ENCODE results near the gene RNF212.

The RNF212 gene

DNA sequence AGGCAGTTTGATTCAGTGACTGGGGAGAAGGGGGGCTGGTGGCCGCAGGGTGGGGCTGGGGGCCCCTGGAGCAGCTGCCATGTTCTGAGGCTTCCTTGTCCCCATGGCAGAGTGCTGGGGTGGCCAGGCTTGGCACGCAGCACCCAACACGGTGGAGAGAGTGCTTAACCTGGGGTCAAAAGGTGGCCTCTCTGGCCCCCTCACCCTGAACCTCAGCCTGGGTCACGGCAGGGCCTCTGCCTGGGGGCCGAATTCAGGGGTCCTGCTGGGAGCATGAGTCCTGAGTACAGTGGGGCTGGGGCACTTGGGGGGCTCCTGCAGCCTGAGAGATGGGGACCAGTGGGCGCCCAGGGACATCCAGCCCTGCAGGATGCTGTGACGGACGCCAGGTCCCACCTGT lies 82.0 kb downstream of the RNF212 start:
- Histone ChIP-seq H3K9me3 (ENCODE audit: control insufficient read depth, insufficient read depth, low read depth, low read length) (no peaks in the 10 kb centered on the region), H3K27me3 (ENCODE audit: control insufficient read depth, insufficient read depth, low read length) (no peaks in the 10 kb centered on the region; the same call in 1 of the 2 replicates), H3K4me1 (ENCODE audit: control insufficient read depth, insufficient read depth, low read length) (peaks cover 19% of the 10 kb centered on the region; the same call in 1 of the 2 replicates), H3K36me3 (ENCODE audit: control insufficient read depth, insufficient read depth, low read length) (no peaks in the 10 kb centered on the region), H3K27ac (ENCODE audit: low read depth, low read length) (no peak overlapping the region), H3K4me3 (ENCODE audit: low read depth, low read length) (no peak overlapping the region), H3K9ac (ENCODE audit: low read length) (no peak overlapping the region)

DNA sequence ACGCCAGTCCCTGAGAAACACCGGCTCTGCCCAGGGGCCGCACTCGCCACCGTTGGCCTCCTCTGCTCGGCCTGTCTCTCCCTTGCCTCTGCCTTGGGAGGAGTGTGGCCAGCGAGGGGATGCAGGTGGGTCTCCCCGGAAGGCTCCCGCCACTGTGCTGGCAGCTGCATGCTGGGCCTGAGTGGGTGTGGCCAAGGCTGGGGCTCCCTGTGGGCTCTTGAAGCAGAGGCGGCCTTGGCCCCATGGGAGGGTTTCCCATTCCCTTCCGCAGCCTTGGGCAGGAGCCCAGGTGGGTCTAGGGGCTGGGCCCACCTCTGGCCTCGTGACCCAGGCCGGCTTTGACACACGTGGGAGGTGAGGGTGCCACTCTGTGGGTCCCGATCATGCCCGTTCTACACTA lies 82.8 kb downstream of the RNF212 start:
- no peak overlapping the region for H3K4me3 ChIP-seq (ENCODE audit: low read depth, low read length)
- no peaks in the 10 kb centered on the region; the same call in 1 of the 2 replicates for H3K27me3 ChIP-seq (ENCODE audit: control insufficient read depth, insufficient read depth, low read length)
- no peak overlapping the region for H3K9ac ChIP-seq (ENCODE audit: low read length)
- no peak overlapping the region for H3K27ac ChIP-seq (ENCODE audit: low read depth, low read length)
- H3K4me1 ChIP-seq (ENCODE audit: control insufficient read depth, insufficient read depth, low read length) = peaks cover 21% of the 10 kb centered on the region; the same call in 1 of the 2 replicates
- H3K9me3 ChIP-seq (ENCODE audit: control insufficient read depth, insufficient read depth, low read depth, low read length) = no peaks in the 10 kb centered on the region
- H3K36me3 ChIP-seq (ENCODE audit: control insufficient read depth, insufficient read depth, low read length) = peaks cover 6% of the 10 kb centered on the region

DNA sequence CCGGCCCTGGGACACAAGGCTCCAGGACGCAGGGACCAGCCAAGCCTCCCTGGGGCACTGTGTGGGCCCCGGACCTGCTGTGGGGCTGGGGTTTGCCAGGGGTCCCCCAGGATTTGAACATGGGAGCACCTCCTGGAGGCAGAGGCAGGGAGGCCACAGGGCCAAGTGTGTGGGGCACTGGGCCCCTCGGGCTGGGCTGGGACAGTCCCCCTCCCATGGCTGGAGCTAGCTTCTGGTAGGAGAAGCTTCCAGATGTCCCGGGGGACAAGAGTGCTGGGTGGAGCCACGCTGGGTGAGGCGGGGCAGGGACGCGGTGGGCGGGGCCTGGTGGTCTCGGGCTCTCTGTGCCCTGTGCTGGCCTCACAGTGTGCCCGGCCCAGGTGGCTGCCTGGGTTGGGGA lies 83.3 kb downstream of the RNF212 start:
- H3K4me3 ChIP-seq (ENCODE audit: low read depth, low read length) = no peak overlapping the region
- peaks cover 11% of the 10 kb centered on the region for H3K36me3 ChIP-seq (ENCODE audit: control insufficient read depth, insufficient read depth, low read length)
- H3K4me1 ChIP-seq (ENCODE audit: control insufficient read depth, insufficient read depth, low read length) = peaks cover 21% of the 10 kb centered on the region; the same call in 1 of the 2 replicates
- H3K27ac ChIP-seq (ENCODE audit: low read depth, low read length) = no peak overlapping the region
- H3K9me3 ChIP-seq (ENCODE audit: control insufficient read depth, insufficient read depth, low read depth, low read length) = no peaks in the 10 kb centered on the region
- no peak overlapping the region for H3K9ac ChIP-seq (ENCODE audit: low read length)
- no peaks in the 10 kb centered on the region; the same call in 1 of the 2 replicates for H3K27me3 ChIP-seq (ENCODE audit: control insufficient read depth, insufficient read depth, low read length)

DNA sequence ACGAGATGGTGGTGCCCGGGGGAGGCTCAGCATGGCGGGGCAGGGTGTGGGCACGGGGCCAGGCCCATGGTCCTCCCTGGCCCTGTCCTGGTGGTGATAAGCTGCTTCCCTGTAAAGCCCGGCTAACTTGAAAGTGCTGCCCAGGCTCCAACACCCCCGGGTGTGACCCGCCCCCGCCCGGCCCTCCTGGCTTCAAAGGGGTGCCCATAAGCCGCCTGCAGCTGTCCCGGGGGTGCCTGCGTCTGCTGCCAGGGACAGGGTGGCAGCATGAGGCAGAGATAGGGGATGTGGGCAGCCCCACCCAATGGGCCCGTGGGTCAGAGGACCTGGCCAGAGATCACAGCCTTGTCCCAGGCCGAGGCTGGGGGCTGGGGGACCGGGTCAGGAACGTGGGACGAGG lies 83.8 kb downstream of the RNF212 start:
- Histone ChIP-seq H3K4me3 (ENCODE audit: low read depth, low read length) (no peak overlapping the region), H3K4me1 (ENCODE audit: control insufficient read depth, insufficient read depth, low read length) (peaks cover 21% of the 10 kb centered on the region; the same call in 1 of the 2 replicates), H3K27me3 (ENCODE audit: control insufficient read depth, insufficient read depth, low read length) (no peaks in the 10 kb centered on the region; the same call in 1 of the 2 replicates), H3K9ac (ENCODE audit: low read length) (no peak overlapping the region), H3K9me3 (ENCODE audit: control insufficient read depth, insufficient read depth, low read depth, low read length) (no peaks in the 10 kb centered on the region), H3K27ac (ENCODE audit: low read depth, low read length) (no peak overlapping the region), H3K36me3 (ENCODE audit: control insufficient read depth, insufficient read depth, low read length) (peaks cover 16% of the 10 kb centered on the region)

DNA sequence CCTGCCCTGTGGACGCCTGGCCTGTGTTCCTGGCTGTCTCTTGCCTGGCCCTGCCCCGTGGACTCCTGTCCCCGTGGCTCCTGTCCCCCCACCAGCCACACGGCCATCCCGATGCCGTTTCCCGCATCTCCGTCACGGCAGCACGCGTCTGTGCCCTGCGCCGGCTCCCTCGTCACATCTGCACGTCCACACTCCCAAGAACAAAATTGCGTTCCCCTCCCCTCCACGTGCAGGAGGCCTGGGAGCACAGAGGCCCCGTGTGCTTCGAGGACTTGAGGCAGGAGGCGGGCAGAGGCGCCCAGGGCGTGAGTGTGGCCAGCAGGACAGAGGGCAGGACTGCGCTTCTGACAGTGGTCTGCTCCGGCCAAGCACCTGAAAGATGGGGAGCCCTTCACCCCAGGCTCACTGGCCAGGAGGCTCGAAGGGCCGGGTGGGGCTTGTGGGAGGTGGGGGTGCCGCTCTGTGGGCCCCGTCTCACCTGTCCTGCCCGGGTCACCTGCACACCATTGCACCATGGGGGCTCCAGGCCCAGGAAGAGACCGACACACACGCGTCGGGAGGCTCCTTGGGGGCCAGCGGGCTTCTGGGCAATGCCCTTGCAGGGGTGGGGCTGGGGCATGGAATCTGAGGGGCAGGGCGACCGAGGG lies 84.7 kb downstream of the RNF212 start:
- Histone ChIP-seq H3K27me3 (ENCODE audit: control insufficient read depth, insufficient read depth, low read length) (no peaks in the 10 kb centered on the region; the same call in 1 of the 2 replicates), H3K4me1 (ENCODE audit: control insufficient read depth, insufficient read depth, low read length) (peaks cover 21% of the 10 kb centered on the region; the same call in 1 of the 2 replicates), H3K4me3 (ENCODE audit: low read depth, low read length) (no peak overlapping the region), H3K9me3 (ENCODE audit: control insufficient read depth, insufficient read depth, low read depth, low read length) (no peaks in the 10 kb centered on the region), H3K36me3 (ENCODE audit: control insufficient read depth, insufficient read depth, low read length) (peaks cover 18% of the 10 kb centered on the region), H3K27ac (ENCODE audit: low read depth, low read length) (no peak overlapping the region), H3K9ac (ENCODE audit: low read length) (no peak overlapping the region)

DNA sequence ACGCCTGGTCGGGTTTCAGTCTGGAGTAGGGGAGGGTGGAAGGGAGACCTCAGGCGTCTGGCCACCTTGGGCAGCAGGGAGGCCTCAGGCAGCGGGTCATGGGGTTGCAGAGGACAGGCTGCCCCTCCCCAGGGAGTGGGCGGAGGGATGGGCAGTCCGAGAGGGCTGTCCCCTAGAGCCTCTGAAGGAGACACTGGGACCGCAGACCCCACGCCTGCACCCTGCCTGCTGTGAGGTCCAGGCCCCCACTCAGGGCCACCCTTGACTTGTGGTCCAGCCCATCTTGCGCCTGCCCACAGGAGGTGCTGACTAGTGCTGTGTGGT lies 85.5 kb downstream of the RNF212 start:
- Histone ChIP-seq H3K27ac (ENCODE audit: low read depth, low read length) (no peak overlapping the region), H3K4me3 (ENCODE audit: low read depth, low read length) (no peak overlapping the region), H3K9ac (ENCODE audit: low read length) (no peak overlapping the region), H3K27me3 (ENCODE audit: control insufficient read depth, insufficient read depth, low read length) (no peaks in the 10 kb centered on the region), H3K9me3 (ENCODE audit: control insufficient read depth, insufficient read depth, low read depth, low read length) (no peaks in the 10 kb centered on the region), H3K36me3 (ENCODE audit: control insufficient read depth, insufficient read depth, low read length) (peaks cover 18% of the 10 kb centered on the region), H3K4me1 (ENCODE audit: control insufficient read depth, insufficient read depth, low read length) (peaks cover 21% of the 10 kb centered on the region; the same call in 1 of the 2 replicates)

DNA sequence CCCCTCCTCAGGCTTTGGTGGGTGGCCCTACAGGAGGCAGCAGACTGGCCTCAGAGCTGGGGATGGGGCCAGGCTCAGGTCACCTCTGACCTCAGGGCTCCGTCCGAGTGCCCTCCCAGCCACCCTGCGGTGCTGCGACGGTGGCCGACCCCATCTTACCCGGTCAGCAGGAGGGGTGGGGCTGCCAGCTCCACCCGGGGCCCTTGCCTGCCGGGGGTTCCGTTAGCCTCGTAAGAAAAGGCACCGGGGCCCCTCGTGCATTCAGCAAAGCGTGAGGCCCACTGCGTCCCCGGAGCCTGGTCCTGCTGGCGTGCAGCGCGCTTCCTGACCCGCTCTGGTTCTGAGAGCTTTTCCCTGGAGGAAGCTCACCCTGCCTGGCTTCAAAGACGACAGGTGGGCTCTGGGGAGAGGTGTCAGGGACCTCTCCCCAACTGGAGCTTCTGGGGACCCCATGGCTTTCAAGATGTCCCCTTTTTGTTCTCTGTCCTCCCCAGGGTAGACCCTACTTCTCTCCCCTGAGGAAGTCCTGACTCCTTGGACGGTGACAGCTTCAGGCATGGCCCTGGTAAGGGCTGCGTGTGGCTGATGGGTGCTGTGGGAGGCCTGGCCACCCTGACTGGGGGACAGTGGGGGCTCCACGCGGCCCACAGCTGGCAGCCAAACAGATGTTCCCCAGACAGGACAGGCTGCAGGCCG lies 86.0 kb downstream of the RNF212 start:
- H3K4me3 ChIP-seq (ENCODE audit: low read depth, low read length) = no peak overlapping the region
- H3K9me3 ChIP-seq (ENCODE audit: control insufficient read depth, insufficient read depth, low read depth, low read length) = no peaks in the 10 kb centered on the region
- no peaks in the 10 kb centered on the region; the same call in 1 of the 2 replicates for H3K27me3 ChIP-seq (ENCODE audit: control insufficient read depth, insufficient read depth, low read length)
- H3K36me3 ChIP-seq (ENCODE audit: control insufficient read depth, insufficient read depth, low read length) = peaks cover 18% of the 10 kb centered on the region
- no peak overlapping the region for H3K9ac ChIP-seq (ENCODE audit: low read length)
- peaks cover 21% of the 10 kb centered on the region; the same call in 1 of the 2 replicates for H3K4me1 ChIP-seq (ENCODE audit: control insufficient read depth, insufficient read depth, low read length)
- H3K27ac ChIP-seq (ENCODE audit: low read depth, low read length) = no peak overlapping the region

DNA sequence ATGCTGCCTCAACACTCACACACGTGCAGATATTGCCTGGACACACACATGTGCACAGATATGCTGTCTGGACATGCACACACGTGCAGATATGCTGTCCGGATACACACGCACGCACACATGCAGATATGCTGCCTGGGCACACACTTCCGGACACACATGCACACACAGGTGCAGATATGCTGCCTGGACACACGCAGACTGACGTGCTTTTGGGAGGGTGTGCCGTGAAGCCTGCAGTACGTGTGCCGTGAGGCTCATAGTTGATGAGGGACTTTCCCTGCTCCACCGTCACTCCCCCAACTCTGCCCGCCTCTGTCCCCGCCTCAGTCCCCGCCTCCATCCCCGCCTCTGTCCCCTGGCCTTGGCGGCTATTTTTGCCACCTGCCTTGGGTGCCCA lies 87.2 kb downstream of the RNF212 start:
- H3K4me3 ChIP-seq (ENCODE audit: low read depth, low read length) = no peak overlapping the region
- peaks cover 21% of the 10 kb centered on the region; the same call in 1 of the 2 replicates for H3K4me1 ChIP-seq (ENCODE audit: control insufficient read depth, insufficient read depth, low read length)

DNA sequence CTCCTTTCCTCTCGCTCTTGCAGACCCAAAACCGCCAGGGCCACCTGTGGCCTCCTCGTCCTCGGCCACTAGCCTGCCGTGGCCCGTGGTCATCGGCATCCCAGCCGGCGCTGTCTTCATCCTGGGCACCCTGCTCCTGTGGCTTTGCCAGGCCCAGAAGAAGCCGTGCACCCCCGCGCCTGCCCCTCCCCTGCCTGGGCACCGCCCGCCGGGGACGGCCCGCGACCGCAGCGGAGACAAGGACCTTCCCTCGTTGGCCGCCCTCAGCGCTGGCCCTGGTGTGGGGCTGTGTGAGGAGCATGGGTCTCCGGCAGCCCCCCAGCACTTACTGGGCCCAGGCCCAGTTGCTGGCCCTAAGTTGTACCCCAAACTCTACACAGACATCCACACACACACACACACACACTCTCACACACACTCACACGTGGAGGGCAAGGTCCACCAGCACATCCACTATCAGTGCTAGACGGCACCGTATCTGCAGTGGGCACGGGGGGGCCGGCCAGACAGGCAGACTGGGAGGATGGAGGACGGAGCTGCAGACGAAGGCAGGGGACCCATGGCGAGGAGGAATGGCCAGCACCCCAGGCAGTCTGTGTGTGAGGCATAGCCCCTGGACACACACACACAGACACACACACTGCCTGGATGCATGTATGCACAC lies 88.3 kb downstream of the RNF212 start:
- Histone ChIP-seq H3K27ac (ENCODE audit: low read depth, low read length) (no peak overlapping the region), H3K9ac (ENCODE audit: low read length) (no peak overlapping the region), H3K9me3 (ENCODE audit: control insufficient read depth, insufficient read depth, low read depth, low read length) (no peaks in the 10 kb centered on the region), H3K4me1 (ENCODE audit: control insufficient read depth, insufficient read depth, low read length) (peaks cover 17% of the 10 kb centered on the region; the same call in 1 of the 2 replicates), H3K27me3 (ENCODE audit: control insufficient read depth, insufficient read depth, low read length) (no peaks in the 10 kb centered on the region; the same call in 1 of the 2 replicates), H3K4me3 (ENCODE audit: low read depth, low read length) (no peak overlapping the region), H3K36me3 (ENCODE audit: control insufficient read depth, insufficient read depth, low read length) (peaks cover 18% of the 10 kb centered on the region)

More for the DNA sequence above, 87.2 kb downstream of the RNF212 start:
- no peaks in the 10 kb centered on the region; the same call in 1 of the 2 replicates for H3K27me3 ChIP-seq (ENCODE audit: control insufficient read depth, insufficient read depth, low read length)
- no peak overlapping the region for H3K27ac ChIP-seq (ENCODE audit: low read depth, low read length)
- H3K36me3 ChIP-seq (ENCODE audit: control insufficient read depth, insufficient read depth, low read length) = peaks cover 18% of the 10 kb centered on the region
- H3K9me3 ChIP-seq (ENCODE audit: control insufficient read depth, insufficient read depth, low read depth, low read length) = no peaks in the 10 kb centered on the region
- no peak overlapping the region for H3K9ac ChIP-seq (ENCODE audit: low read length)

DNA sequence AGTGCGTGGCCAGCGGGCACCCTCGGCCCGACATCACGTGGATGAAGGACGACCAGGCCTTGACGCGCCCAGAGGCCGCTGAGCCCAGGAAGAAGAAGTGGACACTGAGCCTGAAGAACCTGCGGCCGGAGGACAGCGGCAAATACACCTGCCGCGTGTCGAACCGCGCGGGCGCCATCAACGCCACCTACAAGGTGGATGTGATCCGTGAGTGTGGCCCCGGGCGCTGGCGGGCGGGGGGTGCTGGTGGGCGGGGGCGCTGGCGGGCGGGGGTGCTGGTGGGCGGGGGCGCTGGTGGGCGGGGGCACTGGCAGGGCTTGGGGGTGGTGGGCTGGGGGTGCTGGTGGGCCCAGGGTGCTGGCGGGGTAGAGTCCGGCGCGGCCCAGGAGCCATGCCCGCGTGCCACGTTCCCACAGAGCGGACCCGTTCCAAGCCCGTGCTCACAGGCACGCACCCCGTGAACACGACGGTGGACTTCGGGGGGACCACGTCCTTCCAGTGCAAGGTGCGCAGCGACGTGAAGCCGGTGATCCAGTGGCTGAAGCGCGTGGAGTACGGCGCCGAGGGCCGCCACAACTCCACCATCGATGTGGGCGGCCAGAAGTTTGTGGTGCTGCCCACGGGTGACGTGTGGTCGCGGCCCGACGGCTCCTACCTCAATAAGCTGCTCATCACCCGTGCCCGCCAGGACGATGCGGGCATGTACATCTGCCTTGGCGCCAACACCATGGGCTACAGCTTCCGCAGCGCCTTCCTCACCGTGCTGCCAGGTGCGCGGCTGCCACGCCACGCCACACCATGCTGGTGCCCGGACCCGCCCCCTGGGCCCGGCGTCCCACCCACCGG lies 89.2 kb downstream of the RNF212 start:
- Histone ChIP-seq H3K27me3 (ENCODE audit: control insufficient read depth, insufficient read depth, low read length) (no peaks in the 10 kb centered on the region; the same call in 1 of the 2 replicates), H3K4me3 (ENCODE audit: low read depth, low read length) (no peak overlapping the region), H3K9me3 (ENCODE audit: control insufficient read depth, insufficient read depth, low read depth, low read length) (no peaks in the 10 kb centered on the region), H3K9ac (ENCODE audit: low read length) (no peak overlapping the region), H3K27ac (ENCODE audit: low read depth, low read length) (no peak overlapping the region), H3K36me3 (ENCODE audit: control insufficient read depth, insufficient read depth, low read length) (peaks cover 18% of the 10 kb centered on the region), H3K4me1 (ENCODE audit: control insufficient read depth, insufficient read depth, low read length) (peaks cover 23% of the 10 kb centered on the region)

Data from HUES6 (cell line).